ENCODE results near the gene COX20.
"Not testable (repeated sequence)": the region's sequence is repeated elsewhere in the genome, so short reads cannot be mapped to it uniquely, and the experiment has no call there.

Gene COX20

GRCh38 chr1:244826712-244827111, 8.7 kb upstream of the COX20 start:
- DNase-seq: no peak

- DNase-seq: no peak
These were observed 4.8 kb upstream of the COX20 start for GRCh38 chr1:244830639-244831038.

DNA sequence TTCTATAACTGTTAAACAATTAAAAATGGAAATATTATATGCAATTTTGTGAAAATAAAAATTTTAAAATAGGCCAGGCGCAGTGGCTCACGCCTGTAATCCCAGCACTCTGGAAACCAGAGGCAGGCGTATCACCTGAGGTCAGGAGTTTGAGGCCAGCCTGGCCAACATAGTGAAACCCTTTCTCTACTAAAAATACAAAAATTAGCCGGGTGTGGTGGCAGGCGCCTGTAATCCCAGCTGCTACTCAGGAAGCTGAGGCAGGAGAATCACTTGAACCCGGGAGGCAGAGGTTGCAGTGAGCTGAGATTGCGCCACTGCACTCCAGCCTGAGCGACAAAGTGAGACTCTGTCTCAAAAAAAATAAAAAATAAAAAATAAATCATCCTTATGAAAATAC, 2.2 kb upstream of the COX20 start:
- not testable (repeated sequence) for DNase-seq

GRCh38 chr1:244833734-244834542, 1.5 kb upstream of the COX20 start:
- peak in 4 of 5 donors; percentile 22 to 70 (median 45) for DNase-seq

DNA sequence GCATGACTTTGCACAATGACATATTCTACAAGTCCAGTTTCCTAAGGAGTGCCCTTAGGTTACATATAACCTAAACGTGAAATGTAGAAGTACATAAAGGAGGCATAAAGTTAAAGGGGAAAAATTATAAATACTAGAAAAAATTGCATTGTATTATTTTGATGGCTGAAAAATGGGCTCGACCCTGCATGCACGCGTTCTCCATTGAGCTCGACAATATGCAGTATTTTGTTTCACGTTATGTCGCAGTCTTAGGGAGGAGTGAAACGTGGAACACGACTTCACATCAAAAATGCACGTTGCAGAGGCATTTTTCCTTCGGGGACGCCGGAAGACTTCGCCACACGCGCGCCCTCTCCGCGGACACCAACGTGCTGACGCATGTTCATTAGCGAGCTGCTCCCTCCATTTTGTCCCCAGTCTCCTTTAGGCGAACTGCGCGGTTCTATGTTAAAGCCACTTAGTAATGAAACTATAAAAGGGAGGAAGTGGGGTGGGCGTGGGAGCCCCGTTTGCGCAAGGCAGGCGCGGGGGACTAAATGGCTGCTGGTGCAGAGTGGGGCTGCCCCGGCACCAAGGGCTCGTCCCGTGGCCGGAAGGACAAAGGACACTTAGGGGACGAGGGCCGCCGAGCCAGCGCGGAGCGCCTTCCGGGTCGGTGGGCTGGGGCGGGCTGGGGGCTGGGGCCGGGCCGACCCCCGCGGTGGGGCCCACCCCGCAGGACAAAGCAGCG, 749 bp upstream of the COX20 start:
- DNase-seq: peak; percentile 78 to 95 (median 83)

- DNase-seq: no peak
These were observed 670 bp downstream of the COX20 start for GRCh38 chr1:244836135-244836521.

GRCh38 chr1:244836584-244836983, 1.1 kb downstream of the COX20 start:
- no peak for DNase-seq

DNA sequence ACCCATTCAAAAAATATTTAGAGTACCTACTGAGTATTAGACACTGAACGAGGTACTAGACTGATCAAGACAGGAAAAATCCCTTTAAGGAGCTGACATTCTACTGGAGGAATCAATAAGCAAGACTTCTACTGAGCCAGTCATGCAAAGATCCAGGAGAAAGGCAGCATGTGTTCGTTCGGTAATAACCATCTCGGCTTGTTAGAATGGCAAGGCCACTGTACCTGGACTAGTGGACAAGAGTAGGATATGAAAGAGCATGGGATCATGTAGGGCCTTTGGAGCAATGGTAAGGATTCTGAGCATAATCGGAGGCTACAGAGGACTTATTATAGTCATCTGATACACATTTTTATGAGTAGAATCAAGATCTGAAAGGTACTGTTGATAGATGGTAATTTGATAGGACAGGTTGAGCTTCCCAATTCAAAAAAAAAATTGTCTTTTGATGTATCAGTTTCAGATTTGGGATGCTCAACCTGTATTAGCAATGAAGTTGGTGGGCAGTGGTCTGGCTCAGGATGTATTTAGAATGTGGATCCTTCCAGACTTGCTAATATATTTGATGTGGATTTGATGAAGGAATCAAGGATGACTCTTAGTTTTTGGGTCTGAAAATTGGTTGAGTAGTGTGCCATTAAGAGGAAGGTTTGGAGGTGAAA, 2.3 kb downstream of the COX20 start:
- DNase-seq: no peak

GRCh38 chr1:244839656-244840055, 4.2 kb downstream of the COX20 start:
- DNase-seq: no peak

DNA sequence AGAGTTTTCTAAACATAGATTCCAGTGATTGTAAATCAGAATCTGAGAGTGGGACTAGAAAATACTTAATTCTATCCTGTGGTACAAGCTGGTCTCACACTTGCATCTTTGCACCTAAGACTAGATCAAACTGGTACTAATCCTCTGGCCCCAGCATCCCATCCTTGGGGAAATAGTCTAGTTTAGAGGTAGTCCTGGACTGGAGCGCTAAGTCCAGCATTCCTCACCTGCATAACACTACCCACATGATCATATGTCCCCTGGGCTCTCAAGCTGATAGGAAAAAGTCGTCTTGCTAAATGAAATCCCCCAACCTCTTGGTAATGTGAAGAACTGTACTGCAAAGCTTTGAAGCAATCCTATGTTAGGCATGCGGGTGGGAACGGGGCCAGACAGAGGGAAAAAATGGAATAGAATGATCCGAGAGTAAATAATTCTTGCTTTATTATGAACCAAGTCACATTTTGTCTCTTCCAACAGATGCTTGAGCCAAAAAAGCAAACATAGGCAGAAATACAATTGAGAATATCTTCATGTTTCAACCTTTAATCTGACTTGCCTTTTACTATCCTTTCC, 4.8 kb downstream of the COX20 start:
- no peak for DNase-seq

- no peak for DNase-seq
These were observed 5.9 kb downstream of the COX20 start for GRCh38 chr1:244841273-244841927.

GRCh38 chr1:244843148-244843978, 7.9 kb downstream of the COX20 start:
- no peak for DNase-seq

GRCh38 chr1:244844155-244845121, 9.0 kb downstream of the COX20 start:
- DNase-seq: no peak

- DNase-seq: no peak
These were observed 11.2 kb downstream of the COX20 start for GRCh38 chr1:244846653-244847052.

GRCh38 chr1:244849189-244849866, 13.9 kb downstream of the COX20 start:
- no peak for DNase-seq

DNA sequence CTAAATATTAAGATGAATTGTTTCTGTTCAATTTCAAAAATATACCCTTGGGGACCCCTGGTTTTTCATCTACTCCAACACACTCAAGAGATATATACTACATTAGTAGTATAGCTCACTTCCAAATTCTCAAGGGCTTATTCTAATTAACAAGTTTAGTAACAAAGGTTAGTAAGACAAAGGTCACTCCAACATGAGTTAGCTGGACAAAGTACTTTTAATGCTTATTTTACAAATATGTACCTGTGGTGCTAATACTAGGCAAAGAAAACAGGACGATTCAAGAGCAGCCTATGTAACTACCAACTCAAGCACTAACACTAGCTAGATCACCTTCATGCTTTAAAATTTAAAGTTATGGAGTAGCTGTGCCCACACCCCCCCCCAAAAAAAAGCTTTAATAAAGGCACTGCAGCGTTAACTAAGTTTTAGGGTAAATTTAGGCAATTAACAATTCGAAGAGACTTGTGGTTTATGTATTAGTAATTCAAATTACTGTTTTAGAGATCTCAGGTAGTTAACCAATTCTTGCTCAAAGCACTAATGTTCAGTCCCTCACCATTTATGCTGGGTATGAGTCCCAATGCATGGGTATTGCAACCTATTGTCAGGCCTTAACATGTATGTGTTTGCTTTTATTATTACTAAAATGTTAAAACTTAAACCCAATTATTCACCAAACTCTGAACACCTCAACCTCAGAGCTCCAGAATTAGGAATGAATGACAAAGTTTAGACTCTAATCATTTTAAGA, 14.8 kb downstream of the COX20 start:
- no peak for DNase-seq

- DNase-seq: no peak
These were observed 15.4 kb downstream of the COX20 start for GRCh38 chr1:244850896-244851295.

- no peak for DNase-seq
These were observed 16.2 kb downstream of the COX20 start for GRCh38 chr1:244851546-244852231.

- no peak for DNase-seq
These were observed 17.2 kb downstream of the COX20 start for GRCh38 chr1:244852694-244853093.

Data from T-helper 1 cell (primary cell).